CD4-positive, alpha-beta T cell (primary cell): ENCODE results near the gene KLHL3. TPM values are rescaled to one million over a fixed set of nuclear protein-coding genes. Genes with fewer than 3 reads are reported as not detected.

ENCODE experiments used
- ATAC-seq: fragments of 200-7000 bp; cut with Tn5 transposase; one replicate; pipeline ENCODE4 v1.10.0; 2022; ENCODE audit warnings: mild to moderate bottlenecking; ENCODE audit not compliant: poor library complexity
- CTCF ChIA-PET: fragments of 350-600 bp; sonication (Branson Sonifier 250); formaldehyde crosslinking; loops from one replicate; lab custom pipeline; 2021; ENCODE audit warnings: antibody characterized with exemption, inconsistent platforms; lab: Charles Lee
- POLR2A ChIA-PET: fragments of 350-600 bp; sonication (Branson Sonifier 250); formaldehyde crosslinking; loops from one replicate; lab custom pipeline; 2021; ENCODE audit warnings: antibody characterized with exemption, inconsistent platforms; lab: Charles Lee
- DNase-seq, 14 experiments: peaks; one replicate each; pipeline ENCODE4 v3.0.0-alpha.2; 2013 to 2020; ENCODE audit warnings: mixed read lengths in 2 of 14
- H3K27ac ChIP-seq, 2 donors: one replicate each; pipeline versions ENCODE4 v1.5.1 to v1.7.0; 2013; ENCODE audit warnings: low read length in 2 of 2, low read depth in 1 of 2, mild to moderate bottlenecking in 1 of 2
- H3K27me3 ChIP-seq, 2 experiments: 1 replicate in 1 of 2; 2 replicates in 1 of 2; pipeline versions ENCODE4 v1.6.1 to v1.7.0; 2013; ENCODE audit warnings: low read length in 2 of 2, control low read depth in 1 of 2, mild to moderate bottlenecking in 1 of 2, moderate library complexity in 1 of 2; ENCODE audit not compliant: insufficient read depth in 2 of 2, control insufficient read depth in 1 of 2
- H3K36me3 ChIP-seq: one replicate; pipeline ENCODE4 v1.6.1; 2013; ENCODE audit warnings: low read length, control low read depth; ENCODE audit not compliant: insufficient read depth
- H3K4me1 ChIP-seq: one replicate; pipeline ENCODE4 v1.6.1; 2013; ENCODE audit warnings: low read length, control low read depth; ENCODE audit not compliant: insufficient read depth
- H3K4me3 ChIP-seq: one replicate; pipeline ENCODE4 v1.5.1; 2013; ENCODE audit warnings: mild to moderate bottlenecking, low read length, moderate library complexity
- H3K9me3 ChIP-seq, 2 experiments: 1 replicate in 1 of 2; 2 replicates in 1 of 2; pipeline versions ENCODE4 v1.6.1 to v1.7.0; 2013; ENCODE audit warnings: low read length in 2 of 2, mild to moderate bottlenecking in 2 of 2, control low read depth in 1 of 2, moderate library complexity in 1 of 2; ENCODE audit not compliant: control insufficient read depth in 1 of 2, insufficient read depth in 1 of 2
- H3K27ac Mint-ChIP-seq: one replicate; pipeline ENCODE4 v1.8.0; 2020; ENCODE audit warnings: mixed read lengths
- H3K27me3 Mint-ChIP-seq: one replicate; pipeline ENCODE4 v1.8.0; 2021; ENCODE audit warnings: mixed read lengths
- H3K36me3 Mint-ChIP-seq: one replicate; pipeline ENCODE4 v1.8.0; 2021; ENCODE audit warnings: low read depth, mixed read lengths
- H3K4me1 Mint-ChIP-seq: one replicate; pipeline ENCODE4 v1.8.0; 2021; ENCODE audit warnings: low read depth, mixed read lengths
- H3K4me3 Mint-ChIP-seq: one replicate; pipeline ENCODE4 v1.8.0; 2020; ENCODE audit warnings: mild to moderate bottlenecking, mixed read lengths
- H3K9me3 Mint-ChIP-seq: one replicate; pipeline ENCODE4 v1.8.0; 2020; ENCODE audit warnings: mixed read lengths
- intact Hi-C, 2 experiments: fragments of 100-400 bp; cut with DNase I in 1 of 2; cut with micrococcal nuclease in 1 of 2; formaldehyde crosslinking; loops; one replicate each; pipeline versions ENCODE4 v1.15.1 to v1.9.0; 2023 to 2025; cut with DNase I, micrococcal nuclease
- total RNA-seq, 174 experiments: library from RNA in 2 of 174; stranded (reverse) in 2 of 174; gene quantifications; one replicate each; pipeline ENCODE4 v1.2.3 and lab custom pipeline; 2021 to 2026
- TF ChIP-seq, protein P1 (sequence below): fragments of 200-600 bp; IDR thresholded peaks from one replicate; pipeline ENCODE4 v1.8.0; 2022; ENCODE audit warnings: antibody characterized with exemption, mild to moderate bottlenecking

The KLHL3 gene
- total RNA-seq, 2 experiments from 2014 or later = 22.0 to 25.9 TPM

DNA sequence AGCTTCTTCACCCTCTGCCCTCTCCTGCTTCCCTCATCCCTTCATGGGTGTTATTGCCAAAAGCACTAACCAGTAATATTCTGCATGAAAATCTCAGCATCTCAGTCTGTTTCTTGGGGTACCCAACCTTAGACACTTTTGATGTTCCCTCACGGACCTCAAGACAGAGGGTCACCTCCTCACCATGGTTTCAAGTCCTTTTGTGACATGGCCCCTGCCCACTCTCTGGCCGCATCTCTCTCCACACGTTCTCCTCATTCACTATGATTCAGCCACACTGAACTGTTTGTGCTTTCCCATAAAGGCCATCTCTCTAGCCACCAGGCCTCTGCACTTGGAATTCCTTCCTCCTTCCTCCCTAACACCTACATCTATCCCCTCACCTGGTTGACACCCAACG, 125.3 kb downstream of the KLHL3 start:
- H3K27ac Mint-ChIP-seq = no peak overlapping the region
- no peaks in the 10 kb centered on the region for H3K4me1 ChIP-seq
- H3K36me3 Mint-ChIP-seq = no peaks in the 10 kb centered on the region
- no peak overlapping the region for H3K27ac ChIP-seq
- peaks cover 8% of the 10 kb centered on the region for H3K27me3 Mint-ChIP-seq
- H3K9me3 ChIP-seq = no peaks in the 10 kb centered on the region
- ChIA-PET POLR2A (no interaction called here), CTCF (no interaction called here)
- H3K4me3 ChIP-seq = no peak overlapping the region
- ATAC-seq = no peak
- H3K9me3 Mint-ChIP-seq = no peaks in the 10 kb centered on the region
- no peaks in the 10 kb centered on the region for H3K27me3 ChIP-seq
- DNase-seq = no peak
- intact Hi-C loops = no loop called here
- H3K4me1 Mint-ChIP-seq = no peaks in the 10 kb centered on the region
- no peak overlapping the region for H3K4me3 Mint-ChIP-seq
- TF ChIP-seq, protein P1, sequence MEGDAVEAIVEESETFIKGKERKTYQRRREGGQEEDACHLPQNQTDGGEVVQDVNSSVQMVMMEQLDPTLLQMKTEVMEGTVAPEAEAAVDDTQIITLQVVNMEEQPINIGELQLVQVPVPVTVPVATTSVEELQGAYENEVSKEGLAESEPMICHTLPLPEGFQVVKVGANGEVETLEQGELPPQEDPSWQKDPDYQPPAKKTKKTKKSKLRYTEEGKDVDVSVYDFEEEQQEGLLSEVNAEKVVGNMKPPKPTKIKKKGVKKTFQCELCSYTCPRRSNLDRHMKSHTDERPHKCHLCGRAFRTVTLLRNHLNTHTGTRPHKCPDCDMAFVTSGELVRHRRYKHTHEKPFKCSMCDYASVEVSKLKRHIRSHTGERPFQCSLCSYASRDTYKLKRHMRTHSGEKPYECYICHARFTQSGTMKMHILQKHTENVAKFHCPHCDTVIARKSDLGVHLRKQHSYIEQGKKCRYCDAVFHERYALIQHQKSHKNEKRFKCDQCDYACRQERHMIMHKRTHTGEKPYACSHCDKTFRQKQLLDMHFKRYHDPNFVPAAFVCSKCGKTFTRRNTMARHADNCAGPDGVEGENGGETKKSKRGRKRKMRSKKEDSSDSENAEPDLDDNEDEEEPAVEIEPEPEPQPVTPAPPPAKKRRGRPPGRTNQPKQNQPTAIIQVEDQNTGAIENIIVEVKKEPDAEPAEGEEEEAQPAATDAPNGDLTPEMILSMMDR = no peak
- H3K36me3 ChIP-seq = no peaks in the 10 kb centered on the region

- H3K27me3 Mint-ChIP-seq = peaks cover 12% of the 10 kb centered on the region
- Histone ChIP-seq H3K4me3 (no peak overlapping the region), H3K27me3 (no peaks in the 10 kb centered on the region), H3K9me3 (no peaks in the 10 kb centered on the region), H3K27ac (no peak overlapping the region), H3K4me1 (no peaks in the 10 kb centered on the region), H3K36me3 (no peaks in the 10 kb centered on the region)
- TF ChIP-seq, protein P1 = no peak
- H3K4me1 Mint-ChIP-seq = no peaks in the 10 kb centered on the region
- H3K36me3 Mint-ChIP-seq = no peaks in the 10 kb centered on the region
- H3K4me3 Mint-ChIP-seq = no peak overlapping the region
- ChIA-PET CTCF (no interaction called here), POLR2A (no interaction called here)
- DNase-seq = no peak
- H3K9me3 Mint-ChIP-seq = no peaks in the 10 kb centered on the region
- intact Hi-C loops = no loop called here
- ATAC-seq = no peak
- no peak overlapping the region for H3K27ac Mint-ChIP-seq
Observed at GRCh38 chr5:137609127-137609526, 126.8 kb downstream of the KLHL3 start.

DNA sequence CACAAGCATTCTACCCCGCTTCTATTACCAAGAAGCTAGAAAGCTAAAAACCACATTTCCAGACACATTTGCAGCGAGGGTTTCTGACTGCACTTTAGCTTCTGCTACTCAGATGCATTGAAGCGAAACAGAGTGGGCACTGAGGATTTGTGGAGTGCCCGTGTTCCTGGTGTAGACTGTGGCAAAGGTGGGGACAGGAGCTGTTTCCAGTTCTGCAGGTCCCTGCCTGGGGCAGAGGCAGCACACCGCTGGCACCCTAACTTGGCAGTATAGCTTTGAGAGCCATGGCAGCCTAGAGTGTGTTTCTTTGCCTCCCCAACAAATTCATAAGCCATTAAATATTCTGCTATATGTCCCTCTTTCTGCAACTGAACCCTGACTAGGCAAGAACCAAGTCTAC, 128.1 kb downstream of the KLHL3 start:
- Mint-ChIP-seq H3K27me3 (peaks cover 12% of the 10 kb centered on the region), H3K27ac (no peak overlapping the region), H3K4me1 (no peaks in the 10 kb centered on the region), H3K9me3 (no peaks in the 10 kb centered on the region), H3K36me3 (no peaks in the 10 kb centered on the region), H3K4me3 (no peak overlapping the region)
- ChIA-PET POLR2A (no interaction called here), CTCF (no interaction called here)
- H3K27me3 ChIP-seq = no peaks in the 10 kb centered on the region
- no peaks in the 10 kb centered on the region for H3K36me3 ChIP-seq
- ATAC-seq (no peak), DNase-seq (no peak)
- TF ChIP-seq, protein P1 = no peak
- no peaks in the 10 kb centered on the region for H3K4me1 ChIP-seq
- H3K27ac ChIP-seq = no peak overlapping the region
- H3K4me3 ChIP-seq = no peak overlapping the region
- H3K9me3 ChIP-seq = no peaks in the 10 kb centered on the region
- intact Hi-C loops = no loop called here
